Keratinocyte (primary cell): ENCODE measurements around the gene SCFD1. TPM values are rescaled to one million over a fixed set of nuclear protein-coding genes. Genes with fewer than 3 reads are reported as not detected.

Experiments used
- DNase-seq: peaks from one replicate; pipeline ENCODE4 v3.0.0-alpha.2; 2011; ENCODE audit warnings: low read depth, missing footprints, low spot score
- FAIRE-seq: peaks from 2 replicates; lab custom pipeline; 2011; peaks lifted over from hg19 to GRCh38; lab: Jason Lieb, UNC
- H2AFZ ChIP-seq: 2 replicates; pipeline ENCODE4 v1.6.0; 2012; ENCODE audit warnings: low read length, control low read depth, inconsistent platforms; ENCODE audit not compliant: control insufficient read depth
- H3K27ac ChIP-seq: 2 replicates; pipeline ENCODE4 v1.5.1; 2011; ENCODE audit warnings: low read length; ENCODE audit not compliant: control insufficient read depth, insufficient read depth
- H3K27me3 ChIP-seq: 3 replicates; pipeline ENCODE4 v1.6.0; 2011; ENCODE audit warnings: low read length; ENCODE audit not compliant: control insufficient read depth, insufficient read depth; ENCODE audit errors: extremely low read depth
- H3K36me3 ChIP-seq, 2 experiments: 2 replicates in 1 of 2; 3 replicates in 1 of 2; pipeline ENCODE4 v1.5.1; 2011; ENCODE audit warnings: low read length in 2 of 2, mild to moderate bottlenecking in 1 of 2; ENCODE audit not compliant: control insufficient read depth in 2 of 2, insufficient read depth in 2 of 2; ENCODE audit errors: extremely low read depth in 1 of 2
- H3K4me1 ChIP-seq: 3 replicates; pipeline ENCODE4 v1.5.1; 2011; ENCODE audit warnings: low read length; ENCODE audit not compliant: control insufficient read depth, insufficient read depth; ENCODE audit errors: extremely low read depth
- H3K4me2 ChIP-seq: 3 replicates; pipeline ENCODE4 v1.6.0; 2011; ENCODE audit warnings: low read depth, low read length; ENCODE audit not compliant: control insufficient read depth, insufficient read depth; ENCODE audit errors: extremely low read depth
- H3K4me3 ChIP-seq, 3 experiments: fragments of 200-600 bp in 1 of 3; sonication (generic) in 1 of 3; 2 replicates in 2 of 3; 3 replicates in 1 of 3; pipeline ENCODE4 v1.5.1; 2011 to 2016; ENCODE audit warnings: low read length in 3 of 3, mild to moderate bottlenecking in 3 of 3, control low read depth in 2 of 3, inconsistent platforms in 1 of 3, low read depth in 1 of 3, mixed read lengths in 1 of 3, mixed run types in 1 of 3, moderate library complexity in 1 of 3; ENCODE audit not compliant: control insufficient read depth in 2 of 3, insufficient read depth in 2 of 3; ENCODE audit errors: extremely low read depth in 1 of 3
- H3K79me2 ChIP-seq: 2 replicates; pipeline ENCODE4 v1.6.0; 2012; ENCODE audit warnings: low read length; ENCODE audit not compliant: control insufficient read depth, insufficient read depth
- H3K9ac ChIP-seq: 3 replicates; pipeline ENCODE4 v1.6.0; 2011; ENCODE audit warnings: low read length; ENCODE audit not compliant: control insufficient read depth, insufficient read depth; ENCODE audit errors: extremely low read depth
- H3K9me1 ChIP-seq: 3 replicates; pipeline ENCODE4 v1.6.0; 2011; ENCODE audit warnings: low read length; ENCODE audit not compliant: control insufficient read depth, insufficient read depth; ENCODE audit errors: extremely low read depth
- H3K9me3 ChIP-seq: 2 replicates; pipeline ENCODE4 v1.5.1; 2012; ENCODE audit warnings: low read depth, low read length; ENCODE audit not compliant: control insufficient read depth
- H4K20me1 ChIP-seq: 3 replicates; pipeline ENCODE4 v1.6.0; 2011; ENCODE audit warnings: low read length; ENCODE audit not compliant: control insufficient read depth, insufficient read depth; ENCODE audit errors: extremely low read depth
- EZH2 ChIP-seq: IDR thresholded peaks from one replicate; pipeline ENCODE4 v1.6.1; 2012; ENCODE audit warnings: inconsistent platforms, mild to moderate bottlenecking, low read length, moderate library complexity
- dilution Hi-C: fragments of 300-500 bp; cut with MboI; formaldehyde crosslinking; loops from one replicate; pipeline ENCODE4 v1.7.0; 2020; ENCODE audit warnings: low sequenced_read_pairs; ENCODE audit not compliant: extremely low pct_ligation_motif_present
- polyA plus RNA-seq, 5 experiments: library from polyadenylated mRNA; depleted of rRNA in 3 of 5; stranded (reverse) in 3 of 5; stranded (forward) in 1 of 5; unstranded in 1 of 5; fragments of >200 nt; gene quantifications; 1 replicate in 1 of 5; 2 replicates in 3 of 5; 3 replicates in 1 of 5; pipeline versions ENCODE4 v1.2.1 to v1.2.3, GENCODE V29; 2011 to 2012; ENCODE audit warnings: missing spikeins in 2 of 5, low read depth in 1 of 5, low replicate concordance in 1 of 5
- TF ChIP-seq, protein P1 (sequence below), 3 experiments: IDR thresholded peaks in 1 of 3; conservative IDR thresholded peaks in 1 of 3; optimal IDR thresholded peaks in 1 of 3; 2 replicates in 2 of 3; 3 replicates in 1 of 3; pipeline versions ENCODE3 to v1.5.1; 2011; ENCODE audit warnings: low read length in 3 of 3, mild to moderate bottlenecking in 3 of 3, moderate library complexity in 2 of 3, control low read depth in 1 of 3, inconsistent platforms in 1 of 3; ENCODE audit not compliant: insufficient read depth in 2 of 3; ENCODE audit errors: extremely low read depth in 1 of 3

Gene SCFD1
- polyA plus RNA-seq, 1 donor (not counting 4 experiments of a cell fraction or from before 2014, with no cell fraction given), result 100 TPM

GRCh38 chr14:30751646-30752416 lies 129.7 kb downstream of the SCFD1 start:
- no peak overlapping the region for H3K4me3 ChIP-seq
- no peak overlapping the region for H3K9ac ChIP-seq
- no peak overlapping the region for H3K27ac ChIP-seq
- dilution Hi-C loops, result no loop called here
- FAIRE-seq (no peak), DNase-seq (no peak)
- no peak overlapping the region for H2AFZ ChIP-seq
- no peaks in the 10 kb centered on the region for H3K4me1 ChIP-seq
- H3K9me3 ChIP-seq, result no peaks in the 10 kb centered on the region
- no peaks in the 10 kb centered on the region for H4K20me1 ChIP-seq
- no peaks in the 10 kb centered on the region for H3K79me2 ChIP-seq
- H3K4me2 ChIP-seq, result no peak overlapping the region
- H3K9me1 ChIP-seq, result no peaks in the 10 kb centered on the region
- no peaks in the 10 kb centered on the region for H3K36me3 ChIP-seq
- H3K27me3 ChIP-seq, result peaks cover 2% of the 10 kb centered on the region
- TF ChIP-seq EZH2, result no peak
- TF ChIP-seq, protein P1, sequence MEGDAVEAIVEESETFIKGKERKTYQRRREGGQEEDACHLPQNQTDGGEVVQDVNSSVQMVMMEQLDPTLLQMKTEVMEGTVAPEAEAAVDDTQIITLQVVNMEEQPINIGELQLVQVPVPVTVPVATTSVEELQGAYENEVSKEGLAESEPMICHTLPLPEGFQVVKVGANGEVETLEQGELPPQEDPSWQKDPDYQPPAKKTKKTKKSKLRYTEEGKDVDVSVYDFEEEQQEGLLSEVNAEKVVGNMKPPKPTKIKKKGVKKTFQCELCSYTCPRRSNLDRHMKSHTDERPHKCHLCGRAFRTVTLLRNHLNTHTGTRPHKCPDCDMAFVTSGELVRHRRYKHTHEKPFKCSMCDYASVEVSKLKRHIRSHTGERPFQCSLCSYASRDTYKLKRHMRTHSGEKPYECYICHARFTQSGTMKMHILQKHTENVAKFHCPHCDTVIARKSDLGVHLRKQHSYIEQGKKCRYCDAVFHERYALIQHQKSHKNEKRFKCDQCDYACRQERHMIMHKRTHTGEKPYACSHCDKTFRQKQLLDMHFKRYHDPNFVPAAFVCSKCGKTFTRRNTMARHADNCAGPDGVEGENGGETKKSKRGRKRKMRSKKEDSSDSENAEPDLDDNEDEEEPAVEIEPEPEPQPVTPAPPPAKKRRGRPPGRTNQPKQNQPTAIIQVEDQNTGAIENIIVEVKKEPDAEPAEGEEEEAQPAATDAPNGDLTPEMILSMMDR (optimal IDR thresholded peaks at IDR 0.05 in 1 of 3, IDR thresholded peaks at IDR 0.05 in 1 of 3, conservative IDR thresholded peaks at IDR 0.05 in 1 of 3; ENCODE audit: extremely low read depth in 1 of 3, insufficient read depth in 2 of 3, low read length in 3 of 3), result peak in 1 of 3 experiments; percentile 23

GRCh38 chr14:30753452-30753851 lies 131.3 kb downstream of the SCFD1 start:
- FAIRE-seq, result no peak
- H3K4me2 ChIP-seq, result no peak overlapping the region

More at GRCh38 chr14:30753452-30753851, 131.3 kb downstream of the SCFD1 start:
- Histone ChIP-seq H3K79me2 (no peaks in the 10 kb centered on the region), H3K27me3 (peaks cover 4% of the 10 kb centered on the region), H3K36me3 (no peaks in the 10 kb centered on the region), H3K9ac (no peak overlapping the region), H3K4me3 (no peak overlapping the region), H2AFZ (no peak overlapping the region), H4K20me1 (no peaks in the 10 kb centered on the region), H3K9me3 (no peaks in the 10 kb centered on the region), H3K27ac (no peak overlapping the region), H3K9me1 (no peaks in the 10 kb centered on the region), H3K4me1 (no peaks in the 10 kb centered on the region)
- dilution Hi-C loops, result no loop called here
- no peak for TF ChIP-seq EZH2
- TF ChIP-seq, protein P1 (optimal IDR thresholded peaks at IDR 0.05 in 1 of 3, IDR thresholded peaks at IDR 0.05 in 1 of 3, conservative IDR thresholded peaks at IDR 0.05 in 1 of 3; ENCODE audit: extremely low read depth in 1 of 3, insufficient read depth in 2 of 3, low read length in 3 of 3), result no peak
- no peak for DNase-seq
